Cerebellar nuclear complex (tissue), 1 donor: Measurements from ENCODE around the gene RABGAP1L.
"Not testable (repeated sequence)": the region's sequence is repeated elsewhere in the genome, so short reads cannot be mapped to it uniquely, and the experiment has no call there.

ENCODE experiments used
- DNase-seq, 2 experiments: peaks; one replicate each; lab custom pipeline; 2025; lab: John Stamatoyannopoulos, UW

The RABGAP1L gene

DNA sequence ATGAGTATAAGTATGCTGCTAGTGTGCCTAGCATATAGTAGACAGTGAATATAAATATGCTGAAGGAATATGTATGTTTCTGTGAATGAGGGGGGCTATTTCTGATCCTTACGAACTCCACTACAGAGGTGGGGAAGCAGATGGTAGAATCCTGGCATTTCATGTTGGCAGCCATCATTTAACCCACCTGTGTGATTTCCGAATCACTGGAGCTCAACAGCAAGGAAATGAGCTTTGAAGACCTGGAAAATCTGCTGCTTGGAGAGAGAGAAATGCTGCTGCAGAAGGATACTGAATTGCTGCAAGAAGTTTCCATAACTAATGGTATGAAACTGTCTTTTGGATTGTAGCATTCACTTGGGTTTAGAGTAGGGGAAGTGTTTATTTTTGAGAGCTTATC, 83.5 kb downstream of the RABGAP1L start:
- peak; percentile 9 to 29 for DNase-seq

DNA sequence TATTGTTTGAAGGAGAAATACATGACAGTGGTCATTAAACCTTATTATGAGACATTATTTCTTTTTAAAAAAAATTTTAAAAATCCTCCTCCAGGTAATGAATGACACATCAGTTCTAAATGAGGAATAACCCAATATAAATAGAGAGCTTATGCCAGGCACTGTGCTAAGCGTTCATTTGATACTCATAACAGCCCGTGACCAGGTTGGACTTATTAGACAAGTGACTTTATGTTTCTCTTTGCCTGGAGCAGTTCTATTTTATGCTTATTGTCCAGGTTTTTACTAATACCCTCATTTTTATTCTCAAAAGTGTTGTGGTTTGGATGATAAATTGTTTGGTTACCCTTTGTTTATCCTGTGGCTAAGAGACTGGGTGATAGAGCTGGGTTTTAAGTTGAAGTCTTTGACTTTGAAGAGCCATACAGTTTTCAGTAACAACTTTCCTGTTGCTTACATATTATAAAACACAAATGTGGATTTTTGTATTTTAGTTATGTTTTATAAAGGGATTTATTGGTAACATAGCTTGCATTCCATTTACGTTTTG, 84.2 kb downstream of the RABGAP1L start:
- no peak for DNase-seq

DNA sequence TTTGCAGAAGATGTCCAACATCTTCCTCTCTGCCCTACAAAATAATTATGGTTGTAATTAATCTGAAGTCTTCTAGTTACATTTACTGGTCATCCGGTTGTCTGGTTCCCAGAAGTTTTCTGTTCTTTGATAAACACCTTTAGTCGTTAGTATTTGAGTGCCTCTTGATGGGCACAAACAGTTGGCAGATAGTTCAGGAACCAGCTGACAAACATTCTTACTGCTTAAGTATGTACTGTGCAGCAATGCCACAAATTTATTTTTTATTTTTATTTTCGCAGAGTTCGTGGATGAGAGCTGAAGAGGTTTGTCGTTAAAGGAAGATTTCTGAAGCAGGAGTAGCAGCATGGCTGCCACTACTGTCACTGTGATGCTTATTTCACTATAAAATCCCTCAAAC, 84.7 kb downstream of the RABGAP1L start:
- no peak for DNase-seq

DNA sequence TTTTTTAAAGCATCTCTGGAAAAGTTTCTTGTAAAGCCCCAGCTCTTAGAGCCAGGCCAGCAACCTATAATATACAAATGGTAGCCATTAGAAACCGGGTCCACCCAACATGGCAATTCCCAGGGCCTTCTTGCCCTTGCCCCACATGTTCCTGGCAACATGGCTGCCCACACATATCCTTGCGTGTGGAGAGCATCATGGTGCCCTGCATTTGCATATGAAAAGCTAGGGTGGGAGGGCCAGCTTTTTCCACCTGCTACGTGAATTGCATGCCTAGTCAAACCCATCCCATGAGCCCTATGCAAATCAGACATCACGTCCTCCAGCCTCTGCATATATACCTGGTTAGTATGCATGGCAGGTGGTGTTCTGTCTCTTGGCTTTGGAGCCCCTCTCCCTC, 88.2 kb downstream of the RABGAP1L start:
- DNase-seq: no peak

DNA sequence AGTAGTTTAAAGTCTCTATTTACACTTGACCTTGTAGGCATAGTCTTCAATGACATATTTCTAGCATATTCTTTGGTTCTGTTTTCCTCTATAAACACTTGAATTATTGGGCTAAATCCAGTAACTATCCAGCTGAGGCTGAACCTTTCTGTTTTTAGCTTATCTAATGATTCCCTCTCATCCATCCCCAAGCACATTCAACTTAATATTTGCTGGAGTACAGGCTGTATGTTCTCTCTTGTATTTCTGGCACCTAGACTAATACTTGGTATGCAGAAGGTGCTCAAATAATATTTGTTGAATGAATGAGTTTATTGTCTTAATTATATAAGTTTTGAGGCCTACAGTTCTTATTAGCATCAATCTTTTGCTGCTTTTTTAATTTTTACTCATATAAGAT, 88.7 kb downstream of the RABGAP1L start:
- DNase-seq: no peak

DNA sequence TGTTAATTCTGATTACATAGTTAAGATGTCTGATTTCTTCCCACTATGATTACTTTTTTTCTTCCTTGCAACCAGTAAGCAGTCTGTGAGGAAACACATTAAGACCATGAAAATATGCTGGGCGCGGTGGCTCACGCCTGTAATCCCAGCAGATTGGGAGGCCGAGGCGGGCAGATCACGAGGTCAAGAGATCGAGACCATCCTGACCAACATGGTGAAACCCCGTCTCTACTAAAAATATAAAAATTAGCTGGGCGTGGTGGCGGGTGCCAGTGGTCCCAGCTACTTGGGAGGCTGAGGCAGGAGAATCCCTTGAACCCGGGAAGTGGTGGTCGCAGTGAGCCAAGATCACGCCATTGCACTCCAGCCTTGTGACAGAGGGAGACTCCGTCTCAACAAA, 97.1 kb downstream of the RABGAP1L start:
- not testable (repeated sequence) for DNase-seq

DNA sequence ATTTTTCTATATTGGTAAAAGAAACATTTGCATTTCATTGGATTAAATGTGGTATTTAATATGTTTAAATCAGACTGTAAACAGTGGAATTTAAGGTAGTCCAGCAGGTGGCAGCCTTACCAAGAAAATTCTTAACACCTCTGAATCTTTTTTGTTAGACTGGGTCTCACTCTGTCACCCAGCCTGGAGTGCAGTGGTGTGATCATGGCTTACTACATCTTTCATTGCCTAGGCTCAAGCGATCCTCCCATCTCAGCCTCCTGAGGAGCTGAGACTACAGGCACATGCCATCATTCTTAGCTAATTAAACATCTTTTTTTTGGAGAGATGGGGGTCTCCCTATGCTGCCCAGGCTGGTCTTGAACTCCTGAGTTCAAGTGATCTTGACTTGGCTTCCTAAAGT, 98.8 kb downstream of the RABGAP1L start:
- no peak for DNase-seq

DNA sequence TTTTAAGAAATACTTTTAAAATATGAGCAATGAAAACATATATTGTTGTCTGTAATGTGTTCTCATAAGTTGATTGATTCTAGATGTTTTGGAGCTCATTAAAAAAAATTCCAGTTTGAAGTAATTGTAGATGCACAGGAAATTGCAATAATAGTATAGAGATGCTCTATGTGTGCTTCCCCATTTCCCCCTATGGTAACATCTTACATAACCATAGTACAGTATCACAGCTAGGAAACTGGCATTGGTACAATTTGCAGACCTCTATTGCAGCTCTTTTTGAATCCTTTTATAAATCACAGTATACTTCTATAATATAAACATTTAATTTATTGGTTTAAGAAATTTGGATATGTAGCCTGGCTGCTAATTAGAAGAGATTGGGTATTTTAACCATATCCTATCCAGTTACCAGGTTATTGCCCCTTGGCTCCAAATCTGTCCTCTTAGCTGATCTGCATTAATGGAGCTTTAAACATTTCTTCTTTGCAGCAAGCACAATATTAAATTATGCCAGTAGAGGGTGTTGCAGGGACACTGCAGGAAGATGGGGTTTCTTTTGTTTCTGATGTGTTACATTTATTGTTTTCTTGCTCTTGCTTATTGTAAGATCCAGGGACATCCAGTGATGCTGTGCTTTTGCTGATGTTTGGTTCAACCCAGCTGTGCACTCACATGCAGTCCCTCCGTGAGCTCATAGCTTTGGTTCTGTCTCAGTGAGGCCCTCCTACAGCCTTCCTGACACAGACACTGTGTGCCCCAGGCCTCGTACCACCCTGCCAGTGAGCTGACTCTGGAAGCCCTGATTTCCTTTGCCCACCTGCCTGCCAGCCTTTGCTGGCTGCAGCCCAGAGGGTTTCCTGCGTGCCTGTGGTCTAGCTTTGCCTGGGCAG, 103.3 kb downstream of the RABGAP1L start:
- peak in 1 of 2 experiments; percentile 59 for DNase-seq

DNA sequence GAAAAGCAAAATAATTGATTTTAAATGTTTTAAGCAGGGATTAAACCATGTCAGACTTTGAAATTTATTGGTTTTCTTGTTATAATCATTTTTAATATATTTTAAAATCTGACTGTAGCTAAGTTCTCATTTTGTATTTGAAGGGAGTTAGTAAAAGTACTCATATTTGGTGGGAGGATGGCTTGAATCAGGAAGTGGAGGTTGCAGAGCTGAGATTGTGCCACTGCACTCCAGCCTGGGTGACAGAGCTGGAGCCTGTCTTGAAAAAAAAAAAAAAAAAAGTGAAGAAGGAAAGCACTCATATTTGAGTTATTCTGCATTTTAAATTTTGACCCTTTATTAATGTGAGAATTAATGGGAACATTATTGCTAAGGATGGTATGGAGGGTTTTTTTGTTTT, 106.0 kb downstream of the RABGAP1L start:
- DNase-seq: no peak

DNA sequence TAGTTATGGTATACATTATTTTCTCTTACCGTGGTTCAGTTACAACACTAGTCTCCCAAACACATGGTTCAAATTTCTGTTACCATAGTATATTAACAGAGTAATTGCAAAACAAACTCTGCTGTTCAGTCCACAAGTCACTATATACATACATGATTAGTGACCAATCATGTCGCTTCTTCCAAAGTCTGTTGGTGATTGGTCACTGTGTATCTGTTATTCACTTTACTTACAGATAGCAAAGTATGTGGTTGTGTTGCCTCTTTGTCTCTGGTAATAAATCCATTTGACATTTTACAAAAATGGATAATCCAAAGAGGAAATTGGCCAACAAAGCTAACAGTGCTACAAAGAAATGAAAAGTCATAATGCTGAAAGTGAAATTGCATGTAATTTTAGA, 107.2 kb downstream of the RABGAP1L start:
- no peak for DNase-seq

DNA sequence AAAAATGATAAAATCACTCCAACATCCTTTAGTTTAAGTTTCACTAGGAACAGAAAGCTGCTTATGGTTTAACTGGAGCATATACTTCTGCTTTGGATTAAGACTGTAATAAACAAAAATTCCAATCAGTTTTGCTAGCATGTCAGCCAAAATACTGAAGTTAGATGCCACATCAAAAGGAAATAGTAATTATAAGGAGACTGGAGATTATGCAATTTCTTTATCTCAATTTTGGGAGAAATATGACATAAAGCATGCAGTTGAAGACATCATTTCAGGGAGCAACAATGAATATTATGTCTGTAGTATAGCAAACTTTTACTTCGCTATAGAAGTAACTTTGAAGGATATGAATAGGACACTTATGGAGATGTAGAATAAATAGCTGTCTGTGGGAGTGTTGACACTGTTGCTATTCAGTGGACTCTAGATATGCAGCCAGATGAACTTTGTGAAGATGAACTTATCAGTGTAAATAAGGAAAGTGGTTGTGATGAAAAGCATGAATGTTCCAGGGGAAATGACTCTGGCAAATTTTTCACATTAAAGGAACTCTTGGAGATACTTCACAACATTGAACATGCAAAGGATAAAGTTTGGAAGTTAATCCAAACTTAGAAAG, 107.8 kb downstream of the RABGAP1L start:
- DNase-seq: no peak

DNA sequence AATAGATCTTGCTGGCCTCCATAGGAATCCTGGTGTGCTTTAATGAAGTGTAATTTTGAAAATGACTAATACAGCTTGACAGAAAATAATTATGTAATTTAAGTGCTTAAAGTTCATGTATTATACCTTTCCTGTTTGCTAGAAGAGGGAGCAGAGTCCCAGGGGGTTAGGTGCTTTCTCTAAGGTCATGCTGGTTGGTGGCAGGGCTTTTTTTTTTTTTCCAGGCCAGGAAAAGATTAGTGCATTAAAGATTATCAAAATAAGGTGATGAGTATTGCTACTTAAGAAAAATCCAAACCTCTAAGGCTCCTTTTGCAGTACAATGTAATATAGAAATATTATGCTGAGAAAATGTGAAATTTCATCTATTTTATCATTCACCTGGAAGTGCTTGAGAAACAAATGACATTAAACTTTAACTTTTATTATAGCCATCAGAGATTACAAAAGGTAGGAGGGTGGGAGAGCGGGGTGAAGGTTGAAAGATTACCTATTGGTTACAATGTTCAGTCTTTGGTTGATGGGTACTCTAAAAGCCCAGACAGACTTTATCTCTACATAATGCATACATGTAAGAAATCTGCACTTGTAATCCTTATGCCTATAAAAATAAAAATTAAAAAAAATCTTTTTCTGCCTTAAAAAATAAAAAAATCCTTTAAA, 110.8 kb downstream of the RABGAP1L start:
- DNase-seq: no peak

DNA sequence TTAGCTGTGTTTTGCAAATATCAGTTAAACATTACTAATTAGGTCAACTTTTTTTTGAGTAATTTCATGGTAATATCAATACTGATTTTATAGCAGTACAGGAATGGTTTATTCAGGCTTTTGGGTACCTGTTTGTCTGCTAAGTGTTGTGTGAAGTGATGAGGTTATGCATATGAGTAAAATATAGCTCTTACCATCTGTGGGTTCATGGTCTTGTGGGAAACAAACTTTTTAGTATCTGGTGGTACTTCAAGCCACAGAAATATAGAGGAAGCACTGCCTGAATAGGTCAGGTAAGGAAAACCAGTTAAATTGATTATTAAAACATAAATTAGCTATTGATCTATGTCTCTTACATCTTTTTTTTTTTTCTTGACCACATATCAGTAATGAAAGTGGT, 113.9 kb downstream of the RABGAP1L start:
- no peak for DNase-seq

DNA sequence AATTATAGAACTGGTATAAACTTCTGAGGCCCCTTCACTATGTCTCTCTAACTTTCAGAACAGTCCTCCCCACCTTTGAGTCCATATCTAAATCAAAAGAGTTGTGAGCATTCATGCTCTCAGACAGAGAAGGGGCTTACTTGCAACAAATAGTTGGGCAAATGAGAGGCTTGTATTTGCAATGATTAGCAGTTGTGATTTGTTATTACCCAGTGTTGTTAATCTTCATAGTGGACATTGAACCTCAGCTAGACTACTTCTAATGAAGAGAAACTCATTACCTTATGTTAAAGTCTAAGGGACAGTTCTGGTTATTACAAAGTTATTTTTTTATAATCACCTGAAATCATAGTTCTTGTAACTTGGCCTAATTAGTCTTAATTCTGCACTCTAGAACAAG, 114.5 kb downstream of the RABGAP1L start:
- no peak for DNase-seq

DNA sequence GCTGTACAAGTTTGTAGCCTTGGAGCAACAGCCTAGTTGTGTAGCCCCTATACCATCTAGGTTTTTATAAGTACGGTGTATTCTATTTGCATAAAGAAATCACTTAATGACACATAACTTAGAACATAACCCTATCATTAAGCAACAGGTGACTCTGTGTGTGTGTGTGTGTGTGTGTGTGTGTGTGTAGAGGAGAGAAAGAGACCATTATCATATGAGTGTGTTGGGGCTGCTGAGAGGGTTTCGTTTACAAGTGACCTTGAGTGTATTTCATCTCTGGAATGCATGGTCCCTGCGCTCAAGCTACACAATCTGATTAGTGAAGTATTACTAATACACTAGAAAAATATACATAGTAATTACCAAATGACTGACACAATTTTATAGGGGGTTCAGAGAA, 115.1 kb downstream of the RABGAP1L start:
- DNase-seq: no peak

DNA sequence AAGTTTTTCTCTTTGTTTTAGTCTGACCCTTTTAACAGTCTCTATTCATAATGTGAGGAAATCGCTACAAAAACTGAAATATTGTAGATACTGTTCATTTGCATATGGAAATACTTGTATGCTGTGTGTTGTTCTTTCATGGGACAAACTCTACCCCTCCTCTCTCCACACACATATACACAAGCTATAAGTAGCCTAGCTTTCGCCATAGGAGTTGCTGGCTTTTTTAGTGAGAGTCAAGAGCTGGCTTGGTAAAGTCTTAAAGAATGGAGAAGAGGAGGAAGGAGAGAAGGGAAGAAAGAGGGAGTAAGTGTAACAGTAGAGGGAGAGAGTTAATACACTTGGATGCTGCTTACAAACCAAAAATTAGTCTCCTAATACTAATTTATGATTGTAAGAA, 115.6 kb downstream of the RABGAP1L start:
- DNase-seq: no peak

DNA sequence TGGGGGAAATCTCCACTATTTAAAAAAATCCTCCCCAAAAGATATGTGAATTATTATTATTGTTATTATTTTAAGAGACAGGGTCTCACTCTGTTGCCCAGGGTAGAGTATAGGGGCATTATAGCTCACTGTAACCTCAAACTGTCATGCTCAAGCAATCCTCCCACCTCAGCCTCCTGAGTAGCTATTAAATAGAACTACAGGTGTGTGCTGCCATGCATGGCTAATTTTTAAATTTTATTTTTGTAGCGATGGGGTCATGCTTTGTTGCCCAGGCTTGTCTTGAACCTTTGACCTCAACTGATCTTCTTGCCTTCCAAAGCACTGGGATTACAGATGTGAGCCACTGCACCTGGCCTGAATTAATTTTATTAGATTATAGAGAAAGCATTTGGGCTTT, 116.8 kb downstream of the RABGAP1L start:
- DNase-seq: no peak

DNA sequence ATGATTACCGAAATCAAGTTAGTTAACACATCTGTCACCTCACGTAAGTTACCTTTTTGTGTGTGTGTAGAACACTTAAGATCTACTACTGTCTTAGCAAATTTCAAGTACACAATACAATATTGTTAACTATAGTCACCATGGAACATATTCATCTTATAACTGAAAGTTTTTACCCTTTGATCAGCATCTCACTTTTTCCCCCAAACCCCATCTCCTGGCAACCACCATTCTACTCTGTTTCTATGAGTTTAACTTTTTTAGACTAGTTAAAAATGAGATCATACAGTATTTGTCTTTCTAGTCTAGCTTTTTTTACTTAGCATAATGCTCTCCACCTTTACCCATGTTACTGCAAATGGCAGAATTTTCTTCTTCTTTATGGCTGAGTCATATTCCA, 124.7 kb downstream of the RABGAP1L start:
- DNase-seq: no peak

DNA sequence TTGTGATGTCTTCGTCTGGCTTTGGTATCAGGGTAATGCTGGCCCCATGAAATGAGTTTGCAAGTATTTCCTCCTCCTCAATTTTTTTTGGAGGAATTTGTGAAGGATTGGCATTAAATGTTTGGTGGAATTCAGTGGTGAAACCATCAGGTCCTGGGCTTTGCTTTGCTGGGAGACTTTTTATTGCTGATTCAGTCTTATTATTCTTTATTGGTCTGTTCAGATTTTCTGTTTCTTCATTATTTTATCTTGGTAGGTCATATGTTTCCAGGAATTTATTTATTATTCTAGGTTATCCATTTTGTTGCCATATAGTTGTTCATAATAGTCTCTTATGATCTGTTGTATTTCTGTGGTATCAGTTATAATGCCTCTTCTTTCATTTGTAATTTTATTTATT, 126.7 kb downstream of the RABGAP1L start:
- DNase-seq: no peak

DNA sequence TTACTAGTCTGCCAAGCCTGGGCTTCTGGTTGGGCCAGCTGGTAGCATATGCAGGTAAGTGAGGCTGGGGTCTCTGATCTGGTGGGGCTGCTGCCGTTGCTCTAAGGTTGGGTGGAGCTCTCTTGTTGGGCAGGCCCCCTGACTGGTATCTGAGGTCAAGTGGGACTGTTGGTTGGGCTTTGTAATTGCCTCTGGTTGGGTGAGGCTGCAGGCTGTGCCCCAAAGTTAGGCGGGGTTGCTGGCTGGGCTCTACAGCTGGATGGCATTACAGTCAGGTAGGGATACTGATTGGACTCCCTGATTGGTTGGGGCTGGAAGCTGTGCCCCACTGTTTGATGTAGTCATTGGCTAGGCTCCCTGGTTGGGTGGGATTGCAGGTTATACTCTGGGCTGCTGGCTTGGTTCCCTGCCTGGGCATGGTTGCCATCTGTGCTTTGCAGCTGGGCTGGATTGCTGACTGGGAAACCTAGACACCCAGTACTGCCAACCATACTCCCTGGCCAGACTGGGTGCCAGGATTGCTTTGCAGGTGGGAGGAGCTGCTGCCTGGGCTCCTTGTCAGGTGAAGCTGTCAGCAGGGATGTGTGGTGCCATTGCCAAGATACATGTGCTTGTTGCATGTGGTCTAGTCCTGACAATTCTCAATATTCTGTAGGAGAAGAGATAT, 130.5 kb downstream of the RABGAP1L start:
- no peak for DNase-seq

DNA sequence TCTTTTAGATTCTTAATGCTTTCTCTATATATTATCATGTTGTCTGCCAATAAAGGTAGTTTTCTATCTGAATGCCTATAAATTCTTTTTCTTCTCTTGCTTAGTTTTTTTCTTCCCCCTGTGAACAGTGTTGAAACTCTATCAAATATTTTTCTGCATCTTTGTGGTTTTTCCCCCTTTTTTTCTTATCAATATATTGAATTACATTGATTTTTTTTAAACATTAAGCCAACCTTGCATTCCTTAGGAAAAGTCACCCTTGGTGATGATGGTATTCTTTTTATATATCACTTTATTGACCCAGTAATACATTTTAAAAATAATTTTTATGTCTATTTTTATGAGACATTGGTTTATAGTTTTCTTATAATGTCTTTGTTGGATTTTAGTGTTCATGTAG, 131.7 kb downstream of the RABGAP1L start:
- DNase-seq: no peak

DNA sequence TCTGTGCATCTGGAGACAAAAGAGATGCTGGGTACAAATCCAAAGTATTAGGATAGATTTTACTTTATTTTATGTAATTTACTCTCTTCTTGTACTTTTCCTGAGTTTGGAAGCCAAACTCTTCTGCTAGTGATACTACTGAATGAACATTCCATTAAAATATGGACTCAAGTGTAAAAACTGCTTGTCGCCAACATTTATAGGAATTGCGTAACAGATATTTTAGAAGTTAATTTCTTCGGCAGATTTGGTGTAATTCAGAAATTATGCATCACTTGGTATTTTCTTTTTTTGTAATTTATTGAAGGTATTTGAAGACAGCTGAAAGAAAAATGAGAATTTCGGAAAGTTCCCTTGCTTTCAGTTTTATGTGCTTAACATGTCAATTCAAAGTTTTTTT, 137.0 kb downstream of the RABGAP1L start:
- DNase-seq: no peak
